ENCODE results near the gene EGLN1. TPM values are rescaled to one million over a fixed set of nuclear protein-coding genes. Genes with fewer than 3 reads are reported as not detected.

Gene EGLN1
- total and polyA plus RNA-seq, 10 of the 15 experiments (the other 5 are each of a cell fraction or from before 2014, with no cell fraction given), result 2.4 to 46.6 (median 8.7) TPM

DNA sequence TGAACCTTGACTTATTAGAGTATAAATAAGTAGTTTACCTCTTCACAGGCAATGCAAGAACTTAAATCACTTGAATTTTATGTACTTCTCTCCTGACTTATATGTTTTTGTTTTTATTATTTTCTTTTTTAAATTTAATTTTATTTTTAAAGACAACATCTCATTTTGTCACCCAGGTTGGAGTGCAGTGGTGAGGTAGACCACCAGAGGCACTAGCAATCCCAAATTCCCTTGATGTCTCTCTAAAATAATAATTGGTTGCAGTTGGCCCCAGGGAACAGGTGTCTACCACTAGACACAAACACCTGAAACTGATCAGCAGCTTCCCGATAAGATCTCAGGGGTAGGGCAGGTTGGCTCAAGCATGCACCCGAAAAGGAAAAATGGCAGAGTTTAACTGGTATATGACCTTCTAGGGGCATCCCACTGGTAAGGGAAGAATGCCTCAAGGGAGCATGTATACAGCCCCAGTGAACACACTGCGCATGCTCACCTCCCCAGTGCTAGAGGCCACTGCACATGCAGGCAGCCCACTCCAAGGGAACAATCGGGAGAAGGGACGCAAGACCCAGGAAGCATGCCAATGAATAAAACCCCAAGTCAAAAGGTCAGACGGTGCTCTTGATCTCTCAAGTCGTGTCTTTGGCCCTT, 99.1 kb downstream of the EGLN1 start:
- RAD21 ChIA-PET (ENCODE audit: unreplicated experiment), result no interaction called here
- intact Hi-C loops (cut with micrococcal nuclease; ENCODE audit: unreplicated experiment), result no loop called here

DNA sequence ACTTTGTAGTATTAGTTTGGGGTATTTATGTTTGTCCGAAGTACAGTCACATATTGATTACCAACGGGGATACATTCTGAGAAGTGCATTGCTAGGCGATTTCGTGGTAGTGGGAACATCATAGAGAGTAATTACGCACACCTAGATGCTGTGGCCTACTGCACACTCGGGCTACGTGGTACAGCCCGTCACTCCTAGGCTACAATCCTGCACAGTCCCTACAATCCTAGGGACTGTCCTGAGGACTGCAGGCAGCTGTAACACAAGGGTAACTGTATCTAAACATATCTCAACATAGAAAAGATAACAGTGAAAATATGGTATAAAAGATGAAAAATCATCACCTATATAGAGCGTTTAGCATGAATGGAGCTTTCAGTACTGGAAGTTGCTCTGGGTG, 103.0 kb downstream of the EGLN1 start:
- no peaks in the 10 kb centered on the region for H3K4me1 ChIP-seq (ENCODE audit: control insufficient read depth, insufficient read depth, low read length)
- H3K27me3 ChIP-seq (replicated peaks in 1 of 2; ENCODE audit: control insufficient read depth in 2 of 2, insufficient read depth in 2 of 2, low read length in 1 of 2), result no peaks in the 10 kb centered on the region
- WGBS (ENCODE audit: insufficient coverage, insufficient replicate concordance, low lambda C conversion rate, missing lambda C conversion rate), result 72% methylated on average over 9 of the region's 9 CpGs
- no peak overlapping the region for H2AFZ ChIP-seq (ENCODE audit: control insufficient read depth, low read depth, low read length)
- no peaks in the 10 kb centered on the region for H4K20me1 ChIP-seq (ENCODE audit: control insufficient read depth, insufficient read depth)
- POLR2A ChIA-PET, result interaction anchor here (0.5 kb wide), 1 partner anchor 61 kb away, joined by 3 read pairs; no protein-coding TSS in a partner anchor
- H3K36me3 ChIP-seq (ENCODE audit: control insufficient read depth in 2 of 2, insufficient read depth in 2 of 2, low read length in 1 of 2), result no peaks in the 10 kb centered on the region
- no TSS peak for BruUV-seq (replicated peaks)
- no peak for TF ChIP-seq RAD21 (IDR thresholded peaks at IDR 0.05; ENCODE audit: insufficient read depth, low read depth, low read length)
- no peak for TF ChIP-seq SRF (IDR thresholded peaks at IDR 0.05; ENCODE audit: low read depth in 2 of 2, low read length in 2 of 2)
- TF ChIP-seq NFXL1 (IDR thresholded peaks at IDR 0.05; ENCODE audit: borderline replicate concordance), result no peak
- TF ChIP-seq STAT3 (IDR thresholded peaks at IDR 0.05; ENCODE audit: low read depth, low read length), result no peak
- TF ChIP-seq, protein P1, sequence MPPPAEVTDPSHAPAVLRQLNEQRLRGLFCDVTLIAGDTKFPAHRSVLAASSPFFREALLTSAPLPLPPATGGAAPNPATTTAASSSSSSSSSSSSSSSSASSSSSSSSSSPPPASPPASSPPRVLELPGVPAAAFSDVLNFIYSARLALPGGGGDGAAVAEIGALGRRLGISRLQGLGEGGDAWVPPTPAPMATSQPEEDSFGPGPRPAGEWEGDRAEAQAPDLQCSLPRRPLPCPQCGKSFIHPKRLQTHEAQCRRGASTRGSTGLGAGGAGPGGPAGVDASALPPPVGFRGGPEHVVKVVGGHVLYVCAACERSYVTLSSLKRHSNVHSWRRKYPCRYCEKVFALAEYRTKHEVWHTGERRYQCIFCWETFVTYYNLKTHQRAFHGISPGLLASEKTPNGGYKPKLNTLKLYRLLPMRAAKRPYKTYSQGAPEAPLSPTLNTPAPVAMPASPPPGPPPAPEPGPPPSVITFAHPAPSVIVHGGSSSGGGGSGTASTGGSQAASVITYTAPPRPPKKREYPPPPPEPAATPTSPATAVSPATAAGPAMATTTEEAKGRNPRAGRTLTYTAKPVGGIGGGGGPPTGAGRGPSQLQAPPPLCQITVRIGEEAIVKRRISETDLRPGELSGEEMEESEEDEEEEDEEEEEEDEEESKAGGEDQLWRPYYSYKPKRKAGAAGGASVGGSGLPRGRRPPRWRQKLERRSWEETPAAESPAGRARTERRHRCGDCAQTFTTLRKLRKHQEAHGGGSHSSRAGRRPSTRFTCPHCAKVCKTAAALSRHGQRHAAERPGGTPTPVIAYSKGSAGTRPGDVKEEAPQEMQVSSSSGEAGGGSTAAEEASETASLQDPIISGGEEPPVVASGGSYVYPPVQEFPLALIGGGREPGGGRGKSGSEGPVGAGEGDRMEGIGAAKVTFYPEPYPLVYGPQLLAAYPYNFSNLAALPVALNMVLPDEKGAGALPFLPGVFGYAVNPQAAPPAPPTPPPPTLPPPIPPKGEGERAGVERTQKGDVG (CRISPR knock-in tag; IDR thresholded peaks at IDR 0.05), result no peak
- TF ChIP-seq YY1 (IDR thresholded peaks at IDR 0.05; ENCODE audit: low read depth, low read length), result no peak
- no peak for TF ChIP-seq SMC3 (IDR thresholded peaks at IDR 0.05; ENCODE audit: borderline replicate concordance, low read length)
- H3K27ac ChIP-seq (ENCODE audit: control insufficient read depth, insufficient read depth), result no peak overlapping the region
- in situ Hi-C loops (cut with MboI), result no loop called here
- CTCF ChIA-PET, result interaction anchor here (1.4 kb wide), 1 partner anchor 38 kb away, joined by 5 read pairs; no protein-coding TSS in a partner anchor
- FAIRE-seq (no peak), DNase-seq (ENCODE audit: low read depth, low spot score) (no peak), ATAC-seq (no peak)
- no peak overlapping the region for H3K4me3 ChIP-seq
- intact Hi-C loops (cut with micrococcal nuclease; ENCODE audit: unreplicated experiment), result no loop called here
- H3K4me2 ChIP-seq (ENCODE audit: control insufficient read depth, insufficient read depth), result no peak overlapping the region
- SMC1A ChIA-PET (ENCODE audit: uncharacterized antibody, unreplicated experiment), result interaction anchor here (2.1 kb wide), 1 partner anchor 15 kb away, joined by 5 read pairs; no protein-coding TSS in a partner anchor
- no peak overlapping the region for H3K9ac ChIP-seq (ENCODE audit: control insufficient read depth, insufficient read depth, low read length)
- H3K79me2 ChIP-seq (ENCODE audit: control insufficient read depth, insufficient read depth, low read length), result no peaks in the 10 kb centered on the region
- RAD21 ChIA-PET (ENCODE audit: unreplicated experiment), result no interaction called here
- H3K9me3 ChIP-seq (replicated peaks; ENCODE audit: control insufficient read depth, insufficient read depth, low read length), result no peaks in the 10 kb centered on the region

More for the DNA sequence above, 99.1 kb downstream of the EGLN1 start:
- ATAC-seq (no peak), DNase-seq (ENCODE audit: low read depth, low spot score) (no peak), FAIRE-seq (no peak)
- no peaks in the 10 kb centered on the region for H4K20me1 ChIP-seq (ENCODE audit: control insufficient read depth, insufficient read depth)
- WGBS (ENCODE audit: insufficient coverage, insufficient replicate concordance, low lambda C conversion rate, missing lambda C conversion rate), result 85% methylated on average over 7 of the region's 7 CpGs
- no peak for TF ChIP-seq CBX5 (IDR thresholded peaks at IDR 0.05; ENCODE audit: low read depth)
- TF ChIP-seq, protein P2, sequence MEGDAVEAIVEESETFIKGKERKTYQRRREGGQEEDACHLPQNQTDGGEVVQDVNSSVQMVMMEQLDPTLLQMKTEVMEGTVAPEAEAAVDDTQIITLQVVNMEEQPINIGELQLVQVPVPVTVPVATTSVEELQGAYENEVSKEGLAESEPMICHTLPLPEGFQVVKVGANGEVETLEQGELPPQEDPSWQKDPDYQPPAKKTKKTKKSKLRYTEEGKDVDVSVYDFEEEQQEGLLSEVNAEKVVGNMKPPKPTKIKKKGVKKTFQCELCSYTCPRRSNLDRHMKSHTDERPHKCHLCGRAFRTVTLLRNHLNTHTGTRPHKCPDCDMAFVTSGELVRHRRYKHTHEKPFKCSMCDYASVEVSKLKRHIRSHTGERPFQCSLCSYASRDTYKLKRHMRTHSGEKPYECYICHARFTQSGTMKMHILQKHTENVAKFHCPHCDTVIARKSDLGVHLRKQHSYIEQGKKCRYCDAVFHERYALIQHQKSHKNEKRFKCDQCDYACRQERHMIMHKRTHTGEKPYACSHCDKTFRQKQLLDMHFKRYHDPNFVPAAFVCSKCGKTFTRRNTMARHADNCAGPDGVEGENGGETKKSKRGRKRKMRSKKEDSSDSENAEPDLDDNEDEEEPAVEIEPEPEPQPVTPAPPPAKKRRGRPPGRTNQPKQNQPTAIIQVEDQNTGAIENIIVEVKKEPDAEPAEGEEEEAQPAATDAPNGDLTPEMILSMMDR (IDR thresholded peaks at IDR 0.05 in 2 of 3, conservative IDR thresholded peaks at IDR 0.05 in 1 of 3; ENCODE audit: control insufficient read depth in 2 of 3, extremely low read depth in 1 of 3, insufficient read depth in 1 of 3, low read depth in 3 of 3, low read length in 3 of 3), result 0 out of 6 replicates have a peak, but pooled peaks of 1 of the 3 experiments have one; percentile 21
- no peak overlapping the region for H2AFZ ChIP-seq (ENCODE audit: control insufficient read depth, low read depth, low read length)
- H3K4me1 ChIP-seq (ENCODE audit: control insufficient read depth, insufficient read depth, low read length), result no peaks in the 10 kb centered on the region
- H3K27ac ChIP-seq (ENCODE audit: control insufficient read depth, insufficient read depth), result no peak overlapping the region
- ChIA-PET POLR2A (no interaction called here), SMC1A (ENCODE audit: uncharacterized antibody, unreplicated experiment) (interaction anchor here (1.0 kb wide), 1 partner anchor 12 kb away, joined by 4 read pairs; no protein-coding TSS in a partner anchor), CTCF (no interaction called here)
- H3K27me3 ChIP-seq (replicated peaks in 1 of 2; ENCODE audit: control insufficient read depth in 2 of 2, insufficient read depth in 2 of 2, low read length in 1 of 2), result no peaks in the 10 kb centered on the region
- no peak overlapping the region for H3K4me2 ChIP-seq (ENCODE audit: control insufficient read depth, insufficient read depth)
- no peak overlapping the region for H3K4me3 ChIP-seq
- H3K9ac ChIP-seq (ENCODE audit: control insufficient read depth, insufficient read depth, low read length), result no peak overlapping the region
- BruUV-seq (replicated peaks), result no TSS peak
- H3K36me3 ChIP-seq (ENCODE audit: control insufficient read depth in 2 of 2, insufficient read depth in 2 of 2, low read length in 1 of 2), result no peaks in the 10 kb centered on the region
- H3K79me2 ChIP-seq (ENCODE audit: control insufficient read depth, insufficient read depth, low read length), result no peaks in the 10 kb centered on the region
- in situ Hi-C loops (cut with MboI), result no loop called here
- H3K9me3 ChIP-seq (replicated peaks; ENCODE audit: control insufficient read depth, insufficient read depth, low read length), result no peaks in the 10 kb centered on the region

Measured in GM12878 (cell line).